GM12878 (cell line): ENCODE results near the gene GLE1.

Experiments
- CHD2 ChIP-seq: IDR thresholded peaks from 2 replicates; pipeline ENCODE4 v1.6.1; 2011; ENCODE audit warnings: low read depth, low read length, improper control_type of control experiment, borderline replicate concordance
- CHD4 ChIP-seq: fragments of 200-600 bp; sonication (generic); IDR thresholded peaks from 2 replicates; pipeline ENCODE4 v1.6.1; 2016; ENCODE audit warnings: mild to moderate bottlenecking
- HDAC2 ChIP-seq: fragments of 200-600 bp; sonication (generic); IDR thresholded peaks from 2 replicates; pipeline ENCODE4 v1.6.1; 2017
- NRF1 ChIP-seq: conservative IDR thresholded peaks from 2 replicates; pipeline ENCODE4 v1.6.1; 2011; ENCODE audit warnings: mild to moderate bottlenecking, low read depth, low read length, improper control_type of control experiment
- POLR2A ChIP-seq: IDR thresholded peaks from 2 replicates; pipeline ENCODE4 v1.6.1; 2011; ENCODE audit warnings: low read depth, mild to moderate bottlenecking, low read length
- POLR2AphosphoS5 ChIP-seq: IDR thresholded peaks from 2 replicates; pipeline ENCODE4 v1.6.1; 2011; ENCODE audit warnings: mild to moderate bottlenecking, low read length, inconsistent platforms
- RCOR1 ChIP-seq: conservative IDR thresholded peaks from 2 replicates; pipeline ENCODE4 v1.6.1; 2012; ENCODE audit warnings: low read depth, low read length, improper control_type of control experiment
- RFX5 ChIP-seq: IDR thresholded peaks from 2 replicates; pipeline ENCODE4 v1.6.1; 2011; ENCODE audit warnings: low read depth, low read length, improper control_type of control experiment
- SMAD1 ChIP-seq: fragments of 450-650 bp; IDR thresholded peaks from 2 replicates; pipeline ENCODE4 v1.6.1; 2018; ENCODE audit warnings: mild to moderate bottlenecking, low read depth; ENCODE audit not compliant: partially characterized antibody
- SMC3 ChIP-seq: IDR thresholded peaks from 2 replicates; pipeline ENCODE4 v1.6.1; 2011; ENCODE audit warnings: low read length, improper control_type of control experiment, borderline replicate concordance
- ZBED1 ChIP-seq: IDR thresholded peaks from 2 replicates; pipeline ENCODE4 v1.6.1; 2016; ENCODE audit warnings: borderline replicate concordance
- TF ChIP-seq, protein P1 (sequence below), 3 experiments: IDR thresholded peaks in 2 of 3; conservative IDR thresholded peaks in 1 of 3; 2 replicates each; pipeline ENCODE4 v1.5.1; 2011; ENCODE audit warnings: low read depth in 3 of 3, low read length in 3 of 3, mild to moderate bottlenecking in 3 of 3, control low read depth in 2 of 3, moderate library complexity in 2 of 3, inconsistent platforms in 1 of 3, mixed read lengths in 1 of 3; ENCODE audit not compliant: control insufficient read depth in 2 of 3, insufficient read depth in 1 of 3; ENCODE audit errors: extremely low read depth in 1 of 3
- TF ChIP-seq, protein P2 (sequence below): IDR thresholded peaks from 2 replicates; pipeline ENCODE4 v1.6.1; 2012; ENCODE audit warnings: mild to moderate bottlenecking, low read depth, low read length

DNA sequence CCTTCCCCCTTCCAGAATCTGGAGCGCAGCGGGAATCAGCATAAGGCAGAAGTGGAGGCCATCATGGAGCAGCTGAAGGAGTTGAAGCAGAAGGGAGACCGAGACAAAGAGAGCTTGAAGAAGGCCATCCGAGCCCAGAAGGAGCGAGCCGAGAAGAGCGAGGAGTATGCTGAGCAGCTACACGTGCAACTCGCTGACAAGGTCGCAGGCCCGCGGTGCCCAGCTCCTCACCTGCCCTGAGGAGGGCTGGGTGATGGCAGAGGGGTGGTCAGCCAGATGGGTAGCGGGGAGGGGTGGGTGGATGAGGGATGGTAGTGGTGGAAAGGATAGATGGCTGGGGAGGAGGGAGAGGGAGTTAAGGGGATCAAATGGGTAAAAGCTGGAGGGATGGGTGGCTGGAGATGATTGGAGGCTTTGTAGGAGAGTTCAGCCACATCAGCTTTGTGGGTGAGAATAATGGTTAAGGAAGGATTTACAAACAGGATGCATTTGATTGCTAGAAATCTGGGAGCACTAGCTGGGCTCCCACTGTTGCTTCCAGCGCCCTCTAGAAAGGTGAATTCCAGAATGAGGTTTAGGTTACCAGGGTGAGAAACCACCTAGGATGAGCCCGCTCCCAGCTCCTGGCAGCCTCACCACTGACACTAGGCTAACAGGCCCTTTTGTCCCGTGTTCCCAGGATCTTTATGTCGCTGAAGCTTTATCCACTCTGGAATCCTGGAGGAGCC is 19.7 kb upstream of the GLE1 start:
- TF ChIP-seq POLR2AphosphoS5 (no peak), POLR2A (no peak), SMAD1 (no peak), RFX5 (no peak), CHD2 (no peak), HDAC2 (no peak), ZBED1 (no peak), RCOR1 (no peak), CHD4 (no peak), SMC3 (no peak), NRF1 (no peak)
- TF ChIP-seq, protein P1, sequence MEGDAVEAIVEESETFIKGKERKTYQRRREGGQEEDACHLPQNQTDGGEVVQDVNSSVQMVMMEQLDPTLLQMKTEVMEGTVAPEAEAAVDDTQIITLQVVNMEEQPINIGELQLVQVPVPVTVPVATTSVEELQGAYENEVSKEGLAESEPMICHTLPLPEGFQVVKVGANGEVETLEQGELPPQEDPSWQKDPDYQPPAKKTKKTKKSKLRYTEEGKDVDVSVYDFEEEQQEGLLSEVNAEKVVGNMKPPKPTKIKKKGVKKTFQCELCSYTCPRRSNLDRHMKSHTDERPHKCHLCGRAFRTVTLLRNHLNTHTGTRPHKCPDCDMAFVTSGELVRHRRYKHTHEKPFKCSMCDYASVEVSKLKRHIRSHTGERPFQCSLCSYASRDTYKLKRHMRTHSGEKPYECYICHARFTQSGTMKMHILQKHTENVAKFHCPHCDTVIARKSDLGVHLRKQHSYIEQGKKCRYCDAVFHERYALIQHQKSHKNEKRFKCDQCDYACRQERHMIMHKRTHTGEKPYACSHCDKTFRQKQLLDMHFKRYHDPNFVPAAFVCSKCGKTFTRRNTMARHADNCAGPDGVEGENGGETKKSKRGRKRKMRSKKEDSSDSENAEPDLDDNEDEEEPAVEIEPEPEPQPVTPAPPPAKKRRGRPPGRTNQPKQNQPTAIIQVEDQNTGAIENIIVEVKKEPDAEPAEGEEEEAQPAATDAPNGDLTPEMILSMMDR (IDR thresholded peaks at IDR 0.05 in 2 of 3, conservative IDR thresholded peaks at IDR 0.05 in 1 of 3; ENCODE audit: control insufficient read depth in 2 of 3, extremely low read depth in 1 of 3, insufficient read depth in 1 of 3, low read depth in 3 of 3, low read length in 3 of 3), result no peak
- TF ChIP-seq, protein P2, sequence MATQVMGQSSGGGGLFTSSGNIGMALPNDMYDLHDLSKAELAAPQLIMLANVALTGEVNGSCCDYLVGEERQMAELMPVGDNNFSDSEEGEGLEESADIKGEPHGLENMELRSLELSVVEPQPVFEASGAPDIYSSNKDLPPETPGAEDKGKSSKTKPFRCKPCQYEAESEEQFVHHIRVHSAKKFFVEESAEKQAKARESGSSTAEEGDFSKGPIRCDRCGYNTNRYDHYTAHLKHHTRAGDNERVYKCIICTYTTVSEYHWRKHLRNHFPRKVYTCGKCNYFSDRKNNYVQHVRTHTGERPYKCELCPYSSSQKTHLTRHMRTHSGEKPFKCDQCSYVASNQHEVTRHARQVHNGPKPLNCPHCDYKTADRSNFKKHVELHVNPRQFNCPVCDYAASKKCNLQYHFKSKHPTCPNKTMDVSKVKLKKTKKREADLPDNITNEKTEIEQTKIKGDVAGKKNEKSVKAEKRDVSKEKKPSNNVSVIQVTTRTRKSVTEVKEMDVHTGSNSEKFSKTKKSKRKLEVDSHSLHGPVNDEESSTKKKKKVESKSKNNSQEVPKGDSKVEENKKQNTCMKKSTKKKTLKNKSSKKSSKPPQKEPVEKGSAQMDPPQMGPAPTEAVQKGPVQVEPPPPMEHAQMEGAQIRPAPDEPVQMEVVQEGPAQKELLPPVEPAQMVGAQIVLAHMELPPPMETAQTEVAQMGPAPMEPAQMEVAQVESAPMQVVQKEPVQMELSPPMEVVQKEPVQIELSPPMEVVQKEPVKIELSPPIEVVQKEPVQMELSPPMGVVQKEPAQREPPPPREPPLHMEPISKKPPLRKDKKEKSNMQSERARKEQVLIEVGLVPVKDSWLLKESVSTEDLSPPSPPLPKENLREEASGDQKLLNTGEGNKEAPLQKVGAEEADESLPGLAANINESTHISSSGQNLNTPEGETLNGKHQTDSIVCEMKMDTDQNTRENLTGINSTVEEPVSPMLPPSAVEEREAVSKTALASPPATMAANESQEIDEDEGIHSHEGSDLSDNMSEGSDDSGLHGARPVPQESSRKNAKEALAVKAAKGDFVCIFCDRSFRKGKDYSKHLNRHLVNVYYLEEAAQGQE, result no peak
